GM18909 (cell line): ENCODE results near the gene ENOX1.

Source experiments
- ATAC-seq: cut with Tn5 transposase; IDR thresholded peaks from one replicate; pipeline ENCODE4 v1.9.1; 2021; ENCODE audit warnings: mild to moderate bottlenecking; ENCODE audit not compliant: unreplicated experiment, poor library complexity

The ENOX1 gene

GRCh38 chr13:43684963-43685725 is 101.6 kb downstream of the ENOX1 start:
- ATAC-seq: no peak

GRCh38 chr13:43682701-43683100 is 104.1 kb downstream of the ENOX1 start:
- ATAC-seq: no peak

GRCh38 chr13:43676320-43676719 is 110.5 kb downstream of the ENOX1 start:
- ATAC-seq: peak; percentile 95

GRCh38 chr13:43675577-43675976 is 111.2 kb downstream of the ENOX1 start:
- no peak for ATAC-seq

GRCh38 chr13:43669964-43670363 is 116.8 kb downstream of the ENOX1 start:
- no peak for ATAC-seq

GRCh38 chr13:43669101-43669500 is 117.7 kb downstream of the ENOX1 start:
- ATAC-seq: no peak

GRCh38 chr13:43666403-43666802 is 120.4 kb downstream of the ENOX1 start:
- no peak for ATAC-seq

GRCh38 chr13:43665388-43665787 is 121.4 kb downstream of the ENOX1 start:
- no peak for ATAC-seq

- no peak for ATAC-seq
These were observed 122.0 kb downstream of the ENOX1 start for GRCh38 chr13:43664700-43665191.

GRCh38 chr13:43663474-43664090 is 123.2 kb downstream of the ENOX1 start:
- no peak for ATAC-seq

- no peak for ATAC-seq
These were observed 123.8 kb downstream of the ENOX1 start for GRCh38 chr13:43662976-43663375.

GRCh38 chr13:43661161-43661830 is 125.5 kb downstream of the ENOX1 start:
- no peak for ATAC-seq

GRCh38 chr13:43657485-43657884 is 129.3 kb downstream of the ENOX1 start:
- ATAC-seq: no peak

GRCh38 chr13:43653980-43654379 is 132.8 kb downstream of the ENOX1 start:
- no peak for ATAC-seq

- ATAC-seq: no peak
These were observed 133.4 kb downstream of the ENOX1 start for GRCh38 chr13:43653395-43653794.

GRCh38 chr13:43652760-43653159 is 134.0 kb downstream of the ENOX1 start:
- ATAC-seq: no peak

GRCh38 chr13:43650882-43651281 is 135.9 kb downstream of the ENOX1 start:
- ATAC-seq: no peak

- no peak for ATAC-seq
These were observed 138.0 kb downstream of the ENOX1 start for GRCh38 chr13:43648733-43649132.

GRCh38 chr13:43647471-43647870 is 139.3 kb downstream of the ENOX1 start:
- no peak for ATAC-seq

- no peak for ATAC-seq
These were observed 146.3 kb downstream of the ENOX1 start for GRCh38 chr13:43640476-43640875.

GRCh38 chr13:43631106-43631505 is 155.7 kb downstream of the ENOX1 start:
- no peak for ATAC-seq
